ENCODE results near the gene OS9.
"Not testable (repeated sequence)": the region's sequence is repeated elsewhere in the genome, so short reads cannot be mapped to it uniquely, and the experiment has no call there.

Gene OS9

DNA sequence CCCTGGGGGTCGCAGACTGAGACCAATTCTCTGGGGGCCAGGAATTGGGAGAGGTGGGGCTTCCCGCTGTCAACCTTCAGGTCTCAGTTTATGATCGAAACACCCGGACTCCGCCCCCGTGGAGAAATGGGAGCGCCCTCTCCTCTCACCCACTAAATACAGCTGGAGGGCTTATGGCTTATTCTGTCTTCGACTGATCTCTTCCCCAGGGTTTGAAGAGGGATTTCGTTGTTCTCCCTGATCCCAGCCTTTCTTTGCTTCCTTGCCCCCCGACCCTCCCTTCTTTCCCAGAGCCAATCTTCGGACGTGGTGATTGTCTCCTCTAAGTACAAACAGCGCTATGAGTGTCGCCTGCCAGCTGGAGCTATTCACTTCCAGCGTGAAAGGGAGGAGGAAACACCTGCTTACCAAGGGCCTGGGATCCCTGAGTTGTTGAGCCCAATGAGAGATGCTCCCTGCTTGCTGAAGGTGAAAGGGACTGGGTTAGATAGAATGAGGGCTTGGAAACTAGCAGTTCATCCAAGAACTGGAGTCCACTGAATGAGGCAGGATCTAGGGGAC is 607 bp downstream of the OS9 start:
- DNase-seq, result peak; percentile 22

DNA sequence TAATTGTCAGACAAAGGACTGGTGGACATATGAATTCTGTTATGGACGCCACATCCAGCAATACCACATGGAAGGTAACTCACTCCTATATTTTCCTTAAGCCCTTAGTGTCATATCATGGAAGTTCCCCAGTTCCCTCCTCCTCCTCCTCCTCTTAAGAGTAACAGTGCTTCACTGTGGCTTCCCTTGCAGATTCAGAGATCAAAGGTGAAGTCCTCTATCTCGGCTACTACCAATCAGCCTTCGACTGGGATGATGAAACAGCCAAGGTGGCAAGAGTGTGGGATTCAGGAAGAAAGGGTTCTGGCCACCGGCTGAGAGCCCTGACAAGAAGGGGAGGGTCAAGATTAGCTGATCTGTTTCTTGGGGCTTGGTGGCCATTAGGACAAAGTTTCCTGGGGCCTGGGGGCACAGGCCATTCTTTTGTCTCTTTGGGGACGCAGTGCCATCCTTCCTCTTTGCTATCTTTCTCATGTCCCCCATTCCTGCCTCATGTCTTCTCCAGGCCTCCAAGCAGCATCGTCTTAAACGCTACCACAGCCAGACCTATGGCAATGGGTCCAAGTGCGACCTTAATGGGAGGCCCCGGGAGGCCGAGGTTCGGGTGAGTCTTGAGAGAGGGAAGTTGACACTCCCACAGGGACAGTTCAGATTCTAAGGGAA is 2.0 kb downstream of the OS9 start:
- DNase-seq, result no peak

DNA sequence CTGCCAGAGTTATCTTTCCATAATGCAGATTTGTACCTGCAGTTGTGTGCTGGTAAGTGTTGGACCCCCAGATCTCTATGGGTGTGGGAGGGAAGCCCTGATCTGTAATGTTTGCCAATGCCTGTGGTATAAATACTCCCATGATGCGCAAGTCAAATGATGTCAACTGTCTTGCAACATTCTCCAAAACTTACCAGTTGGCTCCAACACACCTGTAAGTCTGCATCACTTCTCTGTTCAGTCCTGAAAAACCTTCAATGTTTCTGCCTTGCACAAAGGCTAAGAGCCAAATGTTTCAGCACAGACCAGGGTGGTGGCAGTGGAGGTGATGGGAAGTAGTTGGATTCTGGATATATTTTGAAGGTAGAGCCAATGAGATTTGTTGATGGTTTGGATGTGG is 3.1 kb downstream of the OS9 start:
- DNase-seq, result no peak

DNA sequence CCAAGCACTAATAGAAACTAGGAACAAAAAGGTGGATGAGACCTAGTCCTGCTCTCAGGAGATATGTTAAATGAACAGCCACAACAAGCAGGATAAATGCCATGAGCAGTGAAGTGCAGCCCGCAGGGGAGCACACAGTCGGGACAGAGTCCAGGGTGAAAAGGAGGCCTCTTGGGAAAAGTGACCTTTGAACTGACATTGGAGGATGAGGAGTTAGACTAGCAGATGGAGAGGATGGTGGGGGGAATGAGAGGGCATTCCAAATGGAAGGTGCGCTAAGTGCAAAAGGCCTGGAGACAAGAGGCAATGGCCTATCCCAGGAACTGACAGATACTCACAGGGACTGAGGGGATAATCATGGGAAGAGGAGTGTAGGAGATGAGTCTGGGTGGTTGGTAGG is 4.5 kb downstream of the OS9 start:
- no peak for DNase-seq

DNA sequence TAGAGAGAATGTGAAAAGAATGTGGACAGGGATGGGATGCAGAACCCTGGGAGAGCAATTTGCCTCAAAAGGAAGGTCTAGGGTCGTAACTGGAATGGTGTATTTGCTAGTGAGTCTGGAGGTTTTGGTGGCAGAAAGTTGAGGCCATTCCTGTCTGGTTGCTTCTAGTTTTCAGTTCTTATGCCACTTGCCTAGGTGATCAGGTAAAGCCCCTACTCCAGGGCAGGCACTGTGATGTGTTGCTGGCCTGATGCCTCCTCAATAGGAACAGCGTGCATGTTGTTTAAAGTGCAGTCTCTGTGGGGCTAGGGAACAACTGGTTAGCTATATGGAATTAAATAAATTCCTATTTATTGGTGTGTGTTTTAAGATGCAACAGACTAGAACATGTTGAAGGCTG is 6.4 kb downstream of the OS9 start:
- DNase-seq, result no peak

DNA sequence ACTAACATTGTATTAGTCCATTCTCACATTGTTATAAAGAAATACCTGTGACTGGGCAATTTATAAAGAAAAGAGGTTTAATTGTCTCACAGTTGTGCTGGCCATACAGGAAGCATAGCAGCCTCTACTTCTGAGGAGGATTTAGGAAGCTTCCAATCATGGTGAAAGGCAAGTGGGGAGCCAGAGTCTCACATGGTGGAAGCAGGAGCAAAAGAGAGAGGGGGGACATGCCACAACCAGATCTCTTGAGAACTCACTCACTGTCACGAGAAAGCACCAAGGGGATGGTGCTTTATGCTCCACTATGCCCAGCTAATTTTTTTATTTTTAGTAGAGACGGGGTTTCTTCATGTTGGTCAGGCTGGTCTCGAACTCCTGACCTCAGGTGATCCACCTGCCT is 13.3 kb downstream of the OS9 start:
- no peak for DNase-seq

DNA sequence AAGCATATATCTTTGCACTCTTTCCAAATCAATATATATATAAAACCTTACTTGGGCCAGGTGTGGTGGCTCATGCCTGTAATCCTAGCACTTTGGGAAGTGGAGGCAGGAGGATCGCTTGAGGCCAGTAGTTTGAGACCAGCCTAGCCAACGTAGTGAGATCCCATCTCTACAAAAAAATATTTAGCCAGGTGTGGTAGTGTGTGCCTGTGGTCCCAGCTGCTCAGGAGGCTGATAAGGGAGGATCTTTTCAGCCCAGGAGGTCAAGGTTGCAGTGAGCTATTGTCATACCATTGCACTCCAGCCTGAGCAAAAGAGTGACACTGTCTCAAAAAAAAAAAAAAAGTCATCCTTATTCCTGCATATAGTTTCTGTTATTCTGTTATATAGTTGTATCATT is 14.4 kb downstream of the OS9 start:
- no peak for DNase-seq

DNA sequence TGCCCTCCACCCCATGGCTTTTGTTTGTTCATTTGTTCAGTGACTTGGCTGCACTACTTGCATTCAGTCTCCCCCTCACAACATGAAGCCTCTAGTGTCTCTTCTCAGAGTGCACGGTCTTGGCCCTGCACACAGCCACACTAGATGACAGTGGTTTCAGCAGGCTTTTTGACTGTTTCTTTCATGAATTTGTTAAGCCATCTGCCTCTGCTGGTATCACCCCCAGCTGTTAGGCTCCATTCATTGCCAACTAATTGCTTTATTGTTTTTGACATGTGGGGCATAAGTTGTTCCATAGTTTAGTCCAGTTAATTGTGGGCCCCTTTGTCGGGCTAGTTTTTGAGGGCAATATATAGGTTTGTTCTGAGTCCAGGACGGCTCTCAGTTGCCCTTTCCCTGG is 18.8 kb downstream of the OS9 start:
- no peak for DNase-seq

DNA sequence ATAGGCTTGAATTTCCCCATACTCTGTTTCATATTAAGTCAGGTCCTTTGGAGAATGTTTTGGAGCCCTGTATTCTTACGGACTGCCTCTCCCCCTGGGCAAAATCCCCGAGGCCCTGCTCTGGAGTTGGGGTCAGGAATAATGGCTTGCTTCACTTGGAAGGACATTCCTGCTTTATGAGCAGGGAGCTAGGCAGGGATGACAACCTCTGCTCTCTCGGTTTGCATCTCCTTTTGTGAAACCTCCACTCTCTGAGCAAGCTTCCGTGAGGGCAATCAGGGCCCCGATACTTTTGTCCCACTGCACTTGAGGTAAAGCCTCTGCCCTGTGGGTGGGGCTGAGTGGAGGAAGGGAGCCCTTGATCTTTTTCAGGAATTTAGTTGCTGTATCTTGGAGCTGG is 19.3 kb downstream of the OS9 start:
- no peak for DNase-seq

DNA sequence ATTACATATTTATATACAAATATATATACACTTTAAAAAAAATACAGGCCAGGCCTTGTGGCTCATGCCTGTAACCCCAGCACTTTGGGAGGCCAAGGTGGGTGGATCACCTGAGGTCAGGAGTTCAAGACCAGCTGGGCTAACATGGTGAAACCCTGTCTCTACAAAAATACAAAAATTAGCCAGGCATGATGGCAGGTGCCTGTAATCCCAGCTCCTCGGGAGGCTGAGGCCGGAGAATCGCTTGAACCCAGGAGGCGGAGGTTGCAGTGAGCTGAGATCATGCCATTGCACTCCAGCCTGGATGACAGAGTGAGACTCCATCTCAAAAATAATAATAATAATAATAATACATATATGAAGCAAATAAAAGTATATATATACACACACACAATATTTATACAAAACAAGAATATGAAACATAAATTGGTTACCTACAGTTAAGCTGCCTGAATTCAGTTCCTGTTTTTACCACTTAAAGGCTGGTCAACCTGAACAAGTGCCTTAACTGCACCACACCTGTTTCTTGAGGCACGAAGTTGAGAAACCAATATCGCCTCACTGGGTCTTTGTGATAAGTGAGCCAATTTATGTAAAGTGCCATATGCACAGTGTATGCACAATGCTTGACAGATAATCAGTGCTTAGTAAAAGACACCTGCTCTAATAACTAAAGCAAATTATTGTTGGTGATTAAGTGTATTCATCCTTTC is 21.3 kb downstream of the OS9 start:
- not testable (repeated sequence) for DNase-seq

DNA sequence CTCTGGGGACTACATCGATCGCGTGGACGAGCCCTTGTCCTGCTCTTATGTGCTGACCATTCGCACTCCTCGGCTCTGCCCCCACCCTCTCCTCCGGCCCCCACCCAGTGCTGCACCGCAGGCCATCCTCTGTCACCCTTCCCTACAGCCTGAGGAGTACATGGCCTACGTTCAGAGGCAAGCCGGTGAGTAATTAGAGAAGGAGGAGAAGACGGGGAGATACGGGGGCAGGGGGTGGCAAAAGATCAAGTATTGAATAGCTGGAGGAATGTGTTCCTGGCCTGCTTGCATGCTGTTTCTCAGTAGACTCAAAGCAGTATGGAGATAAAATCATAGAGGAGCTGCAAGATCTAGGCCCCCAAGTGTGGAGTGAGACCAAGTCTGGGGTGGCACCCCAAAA is 21.9 kb downstream of the OS9 start:
- DNase-seq, result no peak

DNA sequence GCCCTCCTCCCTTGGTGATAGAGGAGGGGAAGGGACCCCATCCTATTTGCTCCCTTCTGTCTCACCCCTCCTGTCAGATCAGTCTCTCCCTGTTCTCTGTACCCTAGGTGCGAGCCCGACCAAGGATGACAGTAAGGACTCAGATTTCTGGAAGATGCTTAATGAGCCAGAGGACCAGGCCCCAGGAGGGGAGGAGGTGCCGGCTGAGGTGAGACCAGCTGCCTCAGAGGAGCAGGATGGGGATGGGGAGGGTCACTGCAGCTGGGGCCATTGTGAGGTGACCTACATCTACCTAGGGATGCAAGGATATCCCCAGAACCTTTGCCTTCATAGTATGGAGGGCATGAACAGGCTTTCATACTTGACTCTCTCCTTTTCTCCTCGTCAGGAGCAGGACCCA is 22.4 kb downstream of the OS9 start:
- DNase-seq, result no peak

DNA sequence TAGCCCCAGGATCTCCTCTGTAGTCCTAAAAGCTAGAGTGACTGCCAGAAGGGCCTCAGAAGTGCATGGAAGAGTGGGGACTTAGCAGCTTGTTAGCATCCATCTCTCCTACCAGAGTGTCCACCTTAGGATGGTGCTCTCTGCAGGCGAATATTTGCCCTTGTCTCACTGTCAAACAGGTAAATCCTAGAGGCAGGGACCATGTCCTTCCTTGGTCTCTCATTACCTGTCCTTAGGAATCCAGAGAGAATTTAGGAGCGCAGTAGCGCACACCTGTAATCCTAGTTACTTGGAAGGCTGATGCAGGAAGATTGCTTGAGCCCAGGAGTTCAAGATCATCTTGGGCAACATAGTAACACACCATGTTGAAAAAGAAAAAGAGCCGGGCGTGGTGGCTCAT is 23.2 kb downstream of the OS9 start:
- no peak for DNase-seq

DNA sequence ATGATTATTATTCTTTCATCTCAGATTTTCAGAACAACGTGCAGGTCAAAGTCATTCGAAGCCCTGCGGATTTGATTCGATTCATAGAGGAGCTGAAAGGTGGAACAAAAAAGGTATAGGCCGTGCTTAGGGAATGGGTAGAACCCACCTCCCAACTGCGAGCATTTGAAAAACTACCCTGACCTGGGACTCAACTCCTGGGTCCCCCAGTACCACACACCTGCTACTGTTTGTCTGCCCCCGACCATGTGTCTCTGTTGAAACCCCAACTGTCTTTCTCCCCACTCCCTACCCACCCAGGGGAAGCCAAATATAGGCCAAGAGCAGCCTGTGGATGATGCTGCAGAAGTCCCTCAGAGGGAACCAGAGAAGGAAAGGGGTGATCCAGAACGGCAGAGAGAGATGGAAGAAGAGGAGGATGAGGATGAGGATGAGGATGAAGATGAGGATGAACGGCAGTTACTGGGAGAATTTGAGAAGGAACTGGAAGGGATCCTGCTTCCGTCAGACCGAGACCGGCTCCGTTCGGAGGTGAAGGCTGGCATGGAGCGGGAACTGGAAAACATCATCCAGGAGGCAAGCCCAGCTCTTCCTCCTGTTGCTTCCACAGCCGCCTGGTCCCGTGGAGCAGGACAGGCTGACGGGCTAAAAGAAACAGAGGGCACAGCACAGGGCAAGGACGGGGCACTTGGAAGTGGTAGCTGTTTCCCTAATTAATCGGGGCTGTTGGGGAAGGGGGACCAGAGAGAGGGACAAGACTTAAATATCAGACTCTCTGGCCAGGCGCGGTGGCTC is 24.1 kb downstream of the OS9 start:
- DNase-seq, result no peak

DNA sequence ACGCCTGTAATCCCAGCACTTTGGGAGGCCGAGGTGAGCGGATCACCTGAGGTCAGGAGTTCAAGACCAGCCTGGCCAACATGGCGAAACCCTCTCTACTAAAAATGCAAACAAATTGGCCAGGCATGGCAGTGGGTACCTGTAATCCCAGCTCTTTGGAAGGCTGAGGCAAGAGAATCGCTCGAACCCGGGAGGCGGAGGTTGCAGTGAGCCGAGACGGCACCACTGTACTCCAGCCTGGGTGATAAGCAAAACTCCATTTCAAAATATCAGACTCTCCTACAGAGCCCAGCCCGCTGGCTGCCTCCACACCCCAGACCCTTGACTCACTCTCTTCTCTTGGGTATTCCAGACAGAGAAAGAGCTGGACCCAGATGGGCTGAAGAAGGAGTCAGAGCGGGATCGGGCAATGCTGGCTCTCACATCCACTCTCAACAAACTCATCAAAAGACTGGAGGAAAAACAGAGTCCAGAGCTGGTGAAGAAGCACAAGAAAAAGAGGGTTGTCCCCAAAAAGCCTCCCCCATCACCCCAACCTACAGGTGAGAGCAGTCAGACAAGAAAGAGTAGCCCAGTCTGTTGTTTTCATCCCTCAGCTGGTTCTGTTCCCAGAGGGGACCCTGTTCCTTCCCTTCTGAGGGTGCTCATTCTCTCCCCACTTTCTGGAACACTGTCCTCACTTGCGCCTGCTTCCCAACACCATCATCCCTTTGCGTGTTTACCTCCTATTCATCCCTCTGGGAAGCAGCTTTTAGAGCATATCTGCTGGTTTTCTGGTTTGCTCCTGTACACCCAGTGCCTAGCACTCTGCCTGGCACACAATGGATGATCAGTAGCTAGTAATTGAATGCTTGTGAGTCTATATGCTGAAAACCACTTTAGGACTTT is 25.0 kb downstream of the OS9 start:
- no peak for DNase-seq

DNA sequence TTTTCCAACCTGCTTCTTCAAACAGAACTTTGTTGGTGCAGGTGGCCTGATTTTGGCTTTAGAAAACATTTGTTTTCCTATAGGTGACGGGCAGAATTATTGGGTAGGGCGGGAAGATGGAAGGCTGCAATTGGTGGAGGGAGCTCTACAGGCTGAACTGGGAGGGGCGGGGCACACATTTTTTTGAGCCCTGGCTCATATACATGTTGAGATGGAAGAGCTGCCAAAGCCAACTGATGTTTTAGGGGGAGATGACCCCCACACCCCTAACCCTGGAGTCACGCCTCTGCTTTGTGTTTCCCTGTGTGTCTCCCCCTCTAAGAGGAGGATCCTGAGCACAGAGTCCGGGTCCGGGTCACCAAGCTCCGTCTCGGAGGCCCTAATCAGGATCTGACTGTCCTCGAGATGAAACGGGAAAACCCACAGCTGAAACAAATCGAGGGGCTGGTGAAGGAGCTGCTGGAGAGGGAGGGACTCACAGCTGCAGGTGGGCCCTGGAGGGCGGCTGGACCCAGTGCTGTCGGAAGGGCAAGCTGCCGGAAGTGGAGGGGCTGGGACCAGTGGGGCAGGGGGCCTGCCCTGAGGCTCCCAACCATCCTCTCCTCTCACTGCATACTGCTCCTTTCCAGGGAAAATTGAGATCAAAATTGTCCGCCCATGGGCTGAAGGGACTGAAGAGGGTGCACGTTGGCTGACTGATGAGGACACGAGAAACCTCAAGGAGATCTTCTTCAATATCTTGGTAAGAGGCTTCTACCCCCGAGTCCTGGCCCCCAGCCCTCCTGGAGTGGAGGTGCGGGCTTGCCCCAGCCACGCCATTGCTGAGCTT is 26.1 kb downstream of the OS9 start:
- DNase-seq, result no peak

DNA sequence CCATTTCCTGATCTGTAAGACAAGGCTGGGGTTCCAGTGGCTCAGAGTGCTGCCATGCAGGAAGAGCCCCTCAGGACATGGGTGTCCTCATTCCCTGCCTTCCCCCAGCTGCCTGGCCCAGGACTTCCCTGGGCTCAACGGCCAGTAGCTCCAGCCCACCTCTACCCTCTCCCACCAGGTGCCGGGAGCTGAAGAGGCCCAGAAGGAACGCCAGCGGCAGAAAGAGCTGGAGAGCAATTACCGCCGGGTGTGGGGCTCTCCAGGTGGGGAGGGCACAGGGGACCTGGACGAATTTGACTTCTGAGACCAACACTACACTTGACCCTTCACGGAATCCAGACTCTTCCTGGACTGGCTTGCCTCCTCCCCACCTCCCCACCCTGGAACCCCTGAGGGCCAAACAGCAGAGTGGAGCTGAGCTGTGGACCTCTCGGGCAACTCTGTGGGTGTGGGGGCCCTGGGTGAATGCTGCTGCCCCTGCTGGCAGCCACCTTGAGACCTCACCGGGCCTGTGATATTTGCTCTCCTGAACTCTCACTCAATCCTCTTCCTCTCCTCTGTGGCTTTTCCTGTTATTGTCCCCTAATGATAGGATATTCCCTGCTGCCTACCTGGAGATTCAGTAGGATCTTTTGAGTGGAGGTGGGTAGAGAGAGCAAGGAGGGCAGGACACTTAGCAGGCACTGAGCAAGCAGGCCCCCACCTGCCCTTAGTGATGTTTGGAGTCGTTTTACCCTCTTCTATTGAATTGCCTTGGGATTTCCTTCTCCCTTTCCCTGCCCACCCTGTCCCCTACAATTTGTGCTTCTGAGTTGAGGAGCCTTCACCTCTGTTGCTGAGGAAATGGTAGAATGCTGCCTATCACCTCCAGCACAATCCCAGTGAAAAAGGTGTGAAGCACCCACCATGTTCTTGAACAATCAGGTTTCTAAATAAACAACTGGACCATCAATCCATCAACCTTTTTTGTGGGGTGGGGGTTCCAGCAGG is 27.0 kb downstream of the OS9 start:
- DNase-seq, result no peak

DNA sequence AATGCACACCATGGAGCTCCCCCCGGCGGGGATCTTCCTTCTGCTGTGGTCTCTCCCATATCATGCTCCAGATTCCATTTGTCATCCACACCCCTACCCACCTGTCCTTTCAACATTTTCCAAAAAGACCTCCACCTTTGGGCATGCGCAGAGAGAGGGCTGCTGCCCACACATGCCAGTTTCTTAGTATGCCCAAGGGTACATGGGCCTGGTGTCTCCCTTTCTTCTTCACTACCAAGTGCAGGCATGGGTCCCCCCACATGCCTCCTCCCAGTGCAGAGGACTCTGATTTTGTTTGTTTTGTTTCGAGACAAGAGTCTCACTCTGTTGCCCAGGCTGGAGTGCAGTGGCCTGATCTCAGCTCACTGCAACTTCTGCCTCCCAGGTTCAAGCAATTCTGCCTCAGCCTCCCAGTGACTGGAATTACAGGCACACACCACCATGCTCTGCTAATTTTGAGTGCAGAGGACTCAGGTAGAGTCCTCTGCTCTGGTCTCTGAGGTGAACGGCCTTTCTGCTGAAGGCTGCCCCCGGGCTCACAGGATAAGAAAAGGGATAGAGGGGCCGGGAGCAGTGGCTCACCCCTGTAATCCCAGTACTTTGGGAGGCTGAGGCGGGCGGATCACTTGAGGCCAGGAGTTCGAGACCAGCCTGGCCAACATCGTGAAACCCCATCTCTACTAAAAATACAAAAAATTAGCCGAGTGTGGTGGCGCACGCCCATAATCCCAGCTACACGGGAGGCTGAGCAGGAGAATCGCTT is 28.1 kb downstream of the OS9 start:
- not testable (repeated sequence) for DNase-seq

DNA sequence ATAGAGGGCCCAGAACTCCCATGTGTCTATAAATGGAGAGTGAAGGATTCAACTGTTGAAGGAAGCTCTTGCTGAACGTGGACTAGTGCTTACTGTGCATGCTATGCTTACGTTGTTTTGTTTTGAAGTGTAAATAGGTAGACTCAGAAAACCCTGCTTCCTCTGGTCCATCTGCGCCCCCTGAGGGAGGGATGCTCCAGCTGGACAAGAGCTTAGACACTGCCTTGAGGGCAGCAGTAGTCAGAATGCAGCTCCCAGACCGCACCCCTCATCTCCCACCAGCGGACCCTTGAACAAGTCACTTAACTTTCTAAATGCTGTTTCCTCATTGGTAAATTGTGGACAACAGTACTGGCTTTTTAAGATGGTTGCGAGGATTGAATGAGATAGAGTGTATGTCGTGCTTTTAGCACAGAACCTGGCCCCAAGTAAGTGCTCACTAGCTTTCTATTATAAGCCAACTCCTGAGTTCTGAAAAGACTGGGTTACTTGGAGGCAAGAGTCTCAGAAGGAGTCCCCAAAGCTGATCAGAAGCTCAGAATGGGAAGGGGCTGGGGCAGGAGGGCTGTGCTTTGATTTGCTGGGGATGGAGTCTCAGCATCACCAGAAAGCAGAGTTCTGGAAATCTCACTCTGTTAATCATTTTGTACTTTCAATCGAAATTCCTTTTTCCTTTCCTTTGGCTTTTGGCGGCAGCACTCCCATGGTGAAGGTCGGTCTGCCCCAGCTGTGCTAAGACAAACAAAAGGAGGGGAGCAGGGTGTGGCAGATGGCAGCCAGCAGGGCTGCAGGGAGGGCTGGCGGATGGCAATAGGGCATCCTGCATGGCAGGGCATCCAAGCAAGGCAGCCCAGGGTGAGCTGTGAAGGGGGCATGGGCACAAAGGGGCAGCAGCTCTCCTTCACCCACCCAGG is 29.0 kb downstream of the OS9 start:
- no peak for DNase-seq

Data from activated CD4-positive, alpha-beta T cell treated with anti-CD3 and anti-CD28 coated beads, Interleukin-2, Interleukin-6, amounts not matched to agents 100 ng/mL and 50 ng/mL, durations not matched to agents 16 hours and 8 hours (primary cell).